Kidney glomerular epithelial cell (primary cell): ENCODE results near the gene JCAD.

Source experiments
- DNase-seq: peaks from one replicate; lab custom pipeline; 2025; lab: John Stamatoyannopoulos, UW

The JCAD gene

DNA sequence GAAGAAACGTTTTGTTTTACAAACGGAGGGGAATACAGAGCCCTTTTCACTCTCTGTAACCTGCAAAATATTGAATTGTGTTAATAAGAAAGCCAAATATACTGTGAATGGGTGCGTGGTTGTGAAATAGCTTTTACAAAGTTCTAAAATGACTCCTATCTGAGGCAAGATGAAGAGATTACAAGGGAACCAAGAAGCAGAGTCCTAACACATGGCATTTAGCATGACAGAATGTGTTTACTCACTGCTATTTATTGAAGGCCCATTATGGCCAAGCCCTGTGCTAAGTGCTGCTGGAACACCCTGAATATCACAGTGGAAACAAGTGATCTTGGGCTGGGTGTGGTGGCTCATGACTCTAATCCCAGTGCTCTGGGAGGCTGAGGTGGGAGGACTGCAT is 12.9 kb downstream of the JCAD start:
- no peak for DNase-seq

DNA sequence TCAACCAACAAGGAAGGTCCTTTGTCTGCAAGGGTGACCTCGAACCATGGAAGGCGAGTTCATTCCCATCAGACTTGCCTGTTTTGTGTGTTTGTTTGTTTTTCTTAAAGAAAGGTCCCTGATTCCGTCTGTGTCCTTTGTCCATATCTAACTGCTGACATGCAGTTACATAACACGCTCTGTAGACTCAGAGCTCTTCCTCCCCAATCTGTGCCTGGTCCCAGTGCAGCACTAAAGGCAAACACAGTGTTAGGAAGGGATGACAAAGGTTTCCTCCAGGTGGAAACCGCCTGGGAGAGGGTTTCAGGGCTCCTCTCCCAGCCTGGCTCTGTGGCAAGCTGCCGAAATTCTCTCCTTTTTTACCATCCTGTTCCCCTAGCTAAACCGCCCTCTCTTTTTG is 13.4 kb downstream of the JCAD start:
- DNase-seq = no peak

DNA sequence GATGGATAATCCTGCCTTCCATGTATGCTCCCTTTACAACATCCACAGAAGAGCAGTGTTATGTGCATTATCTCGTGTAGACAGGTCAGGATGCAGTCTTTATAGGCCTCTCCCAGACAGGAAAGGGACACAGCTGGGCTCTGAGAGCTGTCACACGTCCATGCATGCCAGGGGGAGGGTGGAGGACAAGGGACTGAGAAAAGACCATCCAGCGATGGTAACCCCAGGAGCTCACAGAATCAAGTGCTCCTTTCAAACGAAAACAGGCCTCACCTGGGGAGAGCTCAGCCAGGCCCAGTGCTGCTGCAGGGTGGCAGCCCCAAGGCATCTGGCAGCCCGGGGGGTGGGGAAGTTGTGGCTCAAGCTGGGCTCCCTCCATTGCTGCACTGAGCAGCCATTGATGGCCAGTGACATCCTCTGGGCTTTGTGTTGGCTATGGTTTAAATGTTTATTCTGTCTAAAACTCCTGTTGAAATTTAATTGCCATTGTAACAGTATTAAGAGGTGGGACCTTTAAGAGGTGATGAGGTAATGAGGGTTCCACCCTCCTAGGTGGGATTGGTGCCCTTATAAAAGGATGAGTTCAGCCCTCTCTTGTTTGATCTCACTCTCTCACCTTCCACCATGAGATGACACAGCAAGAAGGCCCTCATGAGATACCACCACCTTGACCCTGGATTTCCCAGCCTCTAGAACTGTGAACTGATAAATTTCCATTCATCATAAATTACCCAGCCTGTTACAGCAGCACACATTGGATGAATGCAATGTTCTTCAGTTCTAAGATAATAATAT is 15.7 kb downstream of the JCAD start:
- DNase-seq = no peak

DNA sequence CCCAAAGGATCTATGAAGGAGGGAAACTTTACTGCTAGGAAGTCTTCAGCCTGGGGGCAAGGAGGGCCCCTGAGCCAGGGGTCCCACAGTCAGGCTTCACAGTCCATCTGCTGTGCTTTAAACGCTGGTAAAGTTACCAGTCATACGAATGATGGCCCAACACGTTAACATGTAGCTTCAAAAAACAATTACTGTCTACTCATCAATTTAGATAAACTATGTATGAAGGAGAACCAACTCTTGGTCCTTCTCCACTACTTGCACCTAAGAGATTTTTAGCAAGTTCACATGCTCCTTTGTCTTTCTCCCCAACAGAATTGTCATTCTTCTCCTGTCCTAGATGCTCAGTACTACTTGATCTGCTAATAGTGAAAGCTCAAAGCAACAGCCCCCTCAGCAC is 16.6 kb downstream of the JCAD start:
- DNase-seq = no peak

DNA sequence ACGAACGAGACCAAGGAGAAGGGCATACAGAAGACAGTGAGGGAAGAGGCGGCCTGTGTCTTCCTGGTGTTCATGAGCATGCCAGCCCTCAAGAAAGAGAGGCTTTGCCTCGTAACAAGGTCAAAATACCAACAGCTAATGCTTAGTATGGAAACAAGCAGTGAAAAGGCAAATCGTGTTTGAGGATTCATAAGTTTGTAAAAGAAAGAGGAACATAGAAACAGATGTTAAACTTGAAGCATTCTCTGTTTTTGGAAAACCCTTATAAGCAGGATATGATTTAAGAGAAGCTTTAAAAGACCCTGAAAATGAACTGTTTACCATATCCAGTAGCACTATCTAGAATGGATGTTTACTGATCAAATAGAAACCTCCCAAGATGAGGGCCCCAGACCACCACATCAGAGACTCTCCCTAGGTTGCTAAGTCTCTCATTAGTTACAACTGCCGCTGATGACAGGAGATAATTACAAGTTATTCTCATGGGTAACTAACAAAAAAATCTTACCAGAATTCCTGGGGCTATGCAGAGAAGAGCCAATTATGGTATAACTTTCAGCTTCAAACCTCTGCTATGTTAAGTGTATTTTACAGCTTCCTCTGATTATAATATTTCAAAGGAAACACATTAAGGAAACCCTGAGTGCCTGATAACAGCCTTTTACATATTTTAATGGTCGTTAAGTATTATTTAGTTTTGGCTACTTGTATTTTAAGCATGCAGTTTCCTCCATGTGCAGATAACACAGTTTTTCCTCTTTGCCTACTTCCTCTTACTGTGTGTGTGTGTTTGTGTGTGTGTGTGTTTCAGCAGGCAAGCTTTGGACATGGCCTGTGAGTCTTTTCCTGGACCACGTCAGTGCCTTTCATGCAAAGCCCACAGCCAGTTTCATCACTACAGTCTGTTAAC is 17.9 kb downstream of the JCAD start:
- no peak for DNase-seq

DNA sequence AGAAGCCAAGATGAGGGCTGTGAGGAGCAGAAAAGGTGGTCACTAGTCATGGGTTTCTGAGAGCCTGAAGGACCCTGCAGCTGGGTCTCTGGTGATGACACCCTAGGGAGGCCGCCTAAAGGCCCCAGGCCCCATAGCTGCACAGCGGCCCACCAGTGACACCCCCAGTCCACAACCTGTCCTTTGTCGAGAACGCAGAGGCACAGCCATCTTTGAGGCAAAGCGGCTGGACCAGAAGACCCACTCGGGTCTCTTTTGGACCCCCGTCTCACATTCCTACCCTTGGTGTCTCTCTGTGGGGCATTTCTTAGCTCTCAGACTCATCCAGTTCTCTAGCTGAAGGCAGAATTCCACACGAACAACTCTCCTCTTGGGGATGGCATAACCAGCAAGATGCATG is 18.8 kb downstream of the JCAD start:
- DNase-seq = no peak

DNA sequence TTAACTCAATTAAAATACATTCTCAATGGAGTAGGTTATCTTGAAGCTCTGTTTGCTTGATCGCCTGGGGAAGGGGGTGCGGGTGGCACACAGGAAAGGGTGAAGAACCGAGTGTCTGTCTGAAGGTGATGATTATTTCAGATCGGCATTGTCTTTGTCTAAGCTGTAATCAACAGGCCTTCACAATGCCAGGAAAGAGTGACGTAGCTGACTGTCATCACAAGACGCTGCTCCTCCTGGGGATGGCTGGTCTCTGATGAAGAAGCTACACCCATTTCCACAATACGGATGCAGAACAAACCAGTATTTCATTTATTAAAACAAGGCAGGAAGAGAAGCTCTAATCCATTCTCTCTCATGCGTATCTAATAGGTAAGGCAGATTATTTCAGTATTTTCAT is 19.4 kb downstream of the JCAD start:
- no peak for DNase-seq

DNA sequence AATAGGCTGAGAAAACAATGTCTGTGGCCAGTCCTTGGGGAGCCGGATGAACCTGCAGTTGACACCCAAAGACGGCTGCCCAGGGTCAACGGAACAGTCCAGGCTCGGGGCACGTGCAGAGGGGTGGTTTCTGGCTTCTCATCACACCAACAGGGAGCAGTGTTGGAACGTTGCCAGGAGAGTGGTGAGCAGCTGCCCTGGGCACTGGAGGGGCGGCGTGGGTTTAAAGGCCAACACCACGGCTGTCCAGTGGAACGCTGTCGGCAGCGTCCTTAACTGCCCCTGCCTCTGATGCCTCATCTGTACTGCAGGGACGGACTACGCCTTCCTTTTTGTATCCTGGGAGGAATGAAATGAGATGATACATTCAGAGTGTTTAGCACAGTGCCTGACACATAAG is 19.8 kb downstream of the JCAD start:
- no peak for DNase-seq

DNA sequence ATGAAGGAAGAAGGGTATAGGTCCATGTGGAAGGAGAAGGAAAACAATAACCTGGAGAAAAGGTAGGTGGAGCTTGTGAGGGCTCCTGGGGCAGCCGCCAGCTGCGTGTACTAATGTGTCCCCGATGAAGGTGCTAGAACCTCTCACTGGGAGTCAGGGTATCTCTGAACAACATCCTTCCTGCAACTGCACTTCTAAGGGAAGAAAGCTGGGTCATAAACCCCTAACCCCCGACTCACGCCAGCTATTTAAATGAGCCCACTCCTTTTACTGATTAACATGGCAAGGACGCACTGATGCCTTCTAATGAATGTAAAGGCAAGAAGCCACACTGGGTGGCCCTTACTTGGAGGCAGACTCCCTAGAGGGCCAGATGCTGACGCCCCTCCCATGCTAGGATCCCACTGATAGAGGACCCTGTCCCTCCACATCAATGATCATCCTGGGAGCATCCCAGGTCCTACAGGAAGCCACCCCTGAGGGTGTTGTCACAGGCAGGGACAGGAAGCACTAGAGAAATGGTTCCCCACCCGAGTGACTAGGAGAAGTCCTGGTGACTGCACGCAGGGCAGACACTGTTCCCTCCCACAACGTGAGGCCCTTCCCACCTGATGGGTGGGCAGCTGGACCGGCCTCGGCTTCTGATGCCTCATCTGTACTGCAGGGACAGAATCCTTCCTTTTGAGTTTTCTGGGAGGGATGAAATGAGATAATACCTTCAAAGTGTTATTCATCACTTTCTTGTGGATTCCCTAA is 20.4 kb downstream of the JCAD start:
- DNase-seq = no peak

DNA sequence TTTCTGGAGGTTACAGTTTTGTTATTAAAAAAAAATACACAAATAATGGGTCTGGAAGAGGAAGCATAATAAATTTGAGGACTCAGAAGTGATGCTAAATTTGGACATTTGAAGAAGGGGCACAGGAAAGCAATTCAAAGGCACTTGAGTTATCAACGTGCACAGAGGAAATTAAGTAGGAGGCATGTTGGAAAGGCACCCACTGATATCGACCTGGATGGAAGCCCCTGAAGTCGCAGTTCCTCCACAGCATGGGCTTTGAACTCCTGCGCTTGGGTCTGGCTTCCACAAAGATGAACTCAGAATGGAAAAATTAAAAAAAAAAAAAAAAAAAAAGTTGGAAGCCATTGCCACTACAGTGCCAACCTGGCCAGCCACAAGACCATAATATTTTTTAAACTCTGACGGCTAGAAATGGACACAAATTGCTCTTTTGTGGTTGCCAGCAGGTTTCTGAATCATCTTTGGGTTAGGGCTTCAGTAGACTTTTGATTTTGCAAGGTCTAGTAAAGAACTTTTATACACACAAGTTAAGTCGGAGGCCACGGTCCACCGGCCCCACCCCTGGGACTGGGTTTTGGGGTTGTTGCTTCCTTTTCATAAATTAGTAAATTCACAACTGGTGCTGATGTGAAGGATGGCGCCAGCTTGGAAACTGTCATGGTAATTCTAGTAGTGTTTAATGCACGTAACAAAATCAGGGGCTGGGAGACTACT is 21.6 kb downstream of the JCAD start:
- no peak for DNase-seq

DNA sequence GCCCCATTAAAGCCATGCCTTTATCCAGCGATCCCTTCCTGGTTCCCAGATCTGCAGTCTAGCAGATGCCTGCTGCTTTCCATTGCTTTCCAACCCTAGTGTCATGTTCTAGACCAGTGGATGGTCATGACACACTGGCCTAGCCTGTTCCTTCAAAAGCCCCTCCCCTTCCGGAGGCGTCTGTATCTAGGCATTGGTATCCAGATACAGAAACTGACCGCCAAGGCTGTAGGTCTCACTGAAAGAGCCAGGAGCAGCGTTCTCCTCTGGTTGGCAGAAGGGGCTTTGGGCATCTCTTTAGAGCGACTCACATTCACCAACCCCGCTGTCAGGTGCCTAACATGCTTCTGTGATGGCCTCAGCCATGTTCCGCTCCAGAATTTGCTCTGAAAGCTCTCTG is 22.6 kb downstream of the JCAD start:
- DNase-seq = no peak

DNA sequence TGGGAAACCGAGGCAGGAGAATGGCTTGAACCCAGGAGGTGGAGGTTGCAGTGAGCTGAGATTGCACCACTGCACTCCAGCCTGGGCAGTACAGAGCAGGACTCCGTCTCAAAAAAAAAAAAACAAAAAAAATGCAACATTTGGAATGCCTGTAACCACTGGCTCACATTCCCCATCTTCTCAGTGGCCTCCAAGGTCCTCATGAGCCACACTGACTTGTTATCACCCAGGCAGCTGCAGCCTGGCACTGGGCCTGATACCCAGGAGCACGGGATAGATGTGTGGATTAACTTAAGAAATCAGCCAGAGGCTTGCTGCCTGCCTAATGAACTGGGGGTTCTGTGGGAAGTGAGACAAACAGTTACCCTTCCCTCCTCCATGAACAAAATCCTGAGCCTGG is 23.0 kb downstream of the JCAD start:
- DNase-seq = no peak

DNA sequence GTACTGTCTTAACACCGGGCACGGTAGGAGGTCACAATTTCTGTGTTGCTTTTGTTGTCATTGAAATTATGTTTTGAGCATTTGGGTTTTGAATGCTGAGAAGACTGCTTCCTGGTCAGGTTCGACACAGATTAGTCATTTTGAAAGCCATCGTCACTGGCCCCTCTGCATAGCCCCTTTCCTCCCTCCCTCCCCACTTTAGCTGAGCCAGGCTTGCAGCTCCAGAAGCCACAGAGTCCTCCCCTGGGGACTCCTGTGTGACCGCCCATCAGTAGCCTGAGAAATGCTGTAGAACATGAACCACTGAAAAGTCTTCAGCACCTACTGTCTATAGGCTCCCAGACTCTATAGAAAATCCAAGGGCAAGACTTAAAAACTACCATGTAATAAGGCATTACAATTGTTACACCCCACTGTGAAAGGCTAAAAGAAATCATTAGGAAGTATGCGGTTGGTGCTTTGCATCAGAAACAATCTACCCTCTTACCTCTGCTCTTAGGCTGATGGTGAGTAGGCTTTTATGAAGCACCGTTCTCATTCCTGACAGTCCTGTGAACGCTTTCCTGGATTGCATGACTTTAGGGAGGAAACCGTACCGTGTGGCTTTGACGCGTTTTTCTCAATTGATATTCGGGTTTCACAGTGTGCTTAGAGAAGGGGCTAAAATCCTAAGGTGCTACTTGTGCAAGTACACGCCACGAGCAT is 24.8 kb downstream of the JCAD start:
- DNase-seq = no peak

DNA sequence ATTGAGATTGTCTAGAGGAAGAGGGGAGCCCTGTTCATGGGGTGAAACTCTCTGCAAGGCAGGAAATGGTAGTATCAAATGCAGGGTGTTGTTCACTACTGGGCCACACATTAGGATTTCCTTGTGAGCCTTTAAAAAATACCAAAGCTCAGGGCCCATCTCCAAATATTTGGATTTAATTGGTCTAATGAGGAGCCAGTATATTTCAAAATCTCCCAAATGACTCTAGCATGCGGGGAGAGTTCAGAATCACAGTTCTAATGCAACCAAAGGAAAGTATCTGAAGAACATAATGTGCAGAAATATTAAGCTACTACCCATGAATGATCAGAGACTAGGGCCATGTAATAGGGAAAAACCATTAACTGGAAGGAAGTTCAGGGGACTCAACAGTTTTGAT is 27.3 kb downstream of the JCAD start:
- DNase-seq = no peak

DNA sequence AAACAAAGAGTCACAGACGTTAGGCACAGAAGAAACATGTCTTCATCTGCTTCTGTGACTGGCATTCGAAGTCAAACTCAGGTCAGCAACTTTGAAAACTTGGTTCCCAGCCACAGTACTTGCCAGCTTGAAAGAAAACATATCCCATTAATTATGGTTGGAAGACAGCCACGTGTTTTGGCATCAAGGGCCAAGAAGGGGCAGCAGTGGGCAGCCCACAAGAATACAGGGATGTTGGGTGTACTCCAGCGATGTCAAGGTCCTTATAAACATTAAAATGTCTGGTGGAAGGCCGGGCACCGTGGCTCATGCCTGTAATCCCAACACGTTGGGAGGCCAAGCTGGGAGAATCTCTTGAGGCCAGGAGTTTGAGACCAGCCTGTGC is 29.5 kb downstream of the JCAD start:
- DNase-seq = no peak

DNA sequence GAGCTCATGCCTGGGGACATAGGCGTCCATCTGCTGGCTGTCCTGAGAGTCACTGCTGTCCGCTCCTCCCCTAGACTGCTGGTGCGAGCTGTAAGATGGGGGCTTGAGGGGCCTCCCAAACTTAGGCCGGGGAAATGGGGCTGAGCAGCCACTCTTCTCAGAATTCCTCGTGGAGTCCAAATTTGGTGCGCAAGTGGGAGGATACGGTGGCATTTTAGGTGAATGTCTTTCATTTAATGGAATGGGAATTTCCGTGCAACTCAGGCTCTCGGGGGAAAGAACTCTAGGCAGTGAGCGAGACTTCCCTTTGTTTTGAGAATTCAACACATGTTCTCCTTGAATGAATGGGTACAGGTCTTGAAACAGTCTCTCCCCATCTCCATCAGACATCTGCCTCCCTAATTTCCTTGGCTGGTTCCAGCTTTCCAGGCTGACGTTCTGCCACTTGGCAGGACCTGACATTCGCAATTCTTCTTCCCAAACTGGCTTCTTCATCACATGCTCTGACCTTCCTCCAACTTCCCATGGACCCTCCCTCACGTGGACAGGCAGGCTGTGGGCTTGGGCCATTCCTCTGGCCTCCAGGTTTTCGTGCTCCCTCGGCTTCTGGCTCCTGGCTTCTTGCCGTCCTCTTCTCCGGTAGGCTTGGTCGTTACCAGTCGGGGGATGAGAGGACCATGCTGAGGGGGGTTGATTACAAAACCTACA is 30.1 kb downstream of the JCAD start:
- no peak for DNase-seq

DNA sequence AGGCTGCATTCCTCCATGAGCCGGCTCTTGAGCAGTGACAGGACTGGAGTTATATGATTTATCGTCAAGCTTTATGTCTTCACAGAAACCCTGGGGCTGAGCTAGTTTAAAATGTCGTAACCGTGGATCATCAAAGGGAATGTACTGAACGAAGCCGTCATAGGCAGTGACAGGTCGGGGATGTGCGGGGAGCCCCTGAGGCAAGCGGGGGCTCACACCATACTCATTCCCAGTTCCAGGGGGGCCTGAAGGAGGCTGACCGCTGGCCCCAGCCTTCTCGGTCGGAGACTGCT is 30.7 kb downstream of the JCAD start:
- DNase-seq = no peak

DNA sequence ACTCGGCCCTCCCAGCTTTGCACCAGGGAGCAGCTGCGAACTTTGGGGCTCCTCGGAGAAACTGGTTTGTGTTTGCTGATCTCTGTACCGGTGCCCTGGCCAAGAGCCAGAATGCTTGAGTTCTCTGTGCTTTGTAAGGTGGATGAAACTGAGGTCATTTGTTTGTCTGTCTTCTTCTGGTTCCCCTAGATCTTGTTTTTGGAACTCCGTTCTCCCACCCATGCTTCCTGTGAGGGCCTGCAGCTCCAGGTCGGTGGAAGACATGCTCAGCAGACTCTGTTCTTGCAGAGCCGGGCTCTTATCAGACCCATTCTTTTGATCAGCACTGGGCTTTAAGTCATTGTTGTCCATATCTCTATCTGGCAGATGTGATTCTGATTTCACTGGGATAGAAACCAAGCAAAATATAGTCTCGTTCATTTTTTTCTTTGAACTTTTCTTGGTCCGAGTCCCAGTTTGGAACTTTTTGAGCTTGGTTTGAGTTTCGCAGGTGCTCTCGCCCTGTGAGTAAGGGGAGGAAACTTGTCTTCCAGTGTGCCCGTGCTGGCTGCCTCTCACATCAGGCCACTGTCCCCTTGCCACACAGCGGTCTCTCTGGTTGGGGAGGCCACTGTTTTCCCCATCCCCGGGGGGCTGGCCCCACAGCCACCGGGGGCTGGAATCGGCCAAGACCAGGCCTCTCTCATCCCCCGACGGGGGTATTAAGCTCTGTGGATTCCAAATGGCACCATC is 31.2 kb downstream of the JCAD start:
- no peak for DNase-seq

DNA sequence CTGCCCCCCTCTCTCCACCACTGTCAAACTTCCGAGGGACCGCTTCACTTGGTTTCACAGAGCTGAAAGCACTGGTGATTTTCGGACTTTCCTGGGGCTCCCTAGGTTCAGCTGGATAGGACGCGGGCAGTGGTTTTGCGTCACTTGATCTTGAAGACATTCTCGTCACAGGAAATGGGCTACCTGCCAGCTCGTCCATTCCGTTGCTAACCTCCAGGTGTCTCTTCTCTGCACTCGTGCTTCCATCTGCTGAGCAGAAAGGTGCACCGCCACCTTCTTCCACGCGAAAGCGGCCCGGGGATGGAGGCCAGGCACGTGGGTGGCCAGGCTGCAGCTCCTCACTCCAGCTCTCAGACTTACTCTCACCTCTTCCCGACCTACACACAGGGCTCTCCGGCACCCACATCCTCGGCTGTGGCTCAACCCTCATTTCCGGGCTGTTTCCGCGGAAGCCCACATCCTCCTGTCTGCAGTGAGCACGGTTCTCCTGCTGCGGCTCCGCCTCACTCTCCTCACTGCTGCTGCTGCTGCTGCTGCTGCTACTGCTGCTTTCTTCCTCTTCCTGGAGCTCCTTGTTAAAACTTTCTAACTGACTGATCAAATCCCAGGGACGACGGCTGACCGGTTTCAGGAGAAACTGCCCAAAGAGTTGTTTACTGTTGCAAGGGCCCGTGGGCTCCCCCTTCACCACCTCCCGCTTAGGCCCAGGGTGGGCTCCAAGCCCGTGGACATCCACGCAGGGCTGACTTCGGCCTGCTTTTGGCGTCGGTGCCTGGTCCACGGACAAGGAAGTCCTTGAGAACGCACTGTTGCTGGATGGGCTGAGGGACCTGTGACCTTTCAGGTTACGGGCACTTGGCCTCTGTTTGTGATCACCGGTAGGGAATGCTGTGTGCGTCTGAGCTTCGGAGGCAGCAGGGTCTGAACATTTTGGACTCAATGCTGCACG is 32.1 kb downstream of the JCAD start:
- no peak for DNase-seq
